H1 (cell line): ENCODE data around the gene PLCB2. TPM values are rescaled to one million over a fixed set of nuclear protein-coding genes. Genes with fewer than 3 reads are reported as not detected.
A peak's percentile ranks its signal among the peaks of the same experiment; 100 is the strongest.

Experiments used
- CTCF ChIA-PET: fragments of 300-600 bp; sonication (Branson Sonifier 250); formaldehyde crosslinking; loops from one replicate; lab custom pipeline; 2021; ENCODE audit not compliant: partially characterized antibody; lab: Charles Lee
- POLR2A ChIA-PET: fragments of 300-600 bp; sonication (Branson Sonifier 250); formaldehyde crosslinking; loops from one replicate; lab custom pipeline; 2021; ENCODE audit warnings: inconsistent platforms; ENCODE audit not compliant: partially characterized antibody; lab: Charles Lee
- DNase-seq, 2 experiments: peaks; one replicate each; pipeline versions ENCODE4 v3.0.0 to v3.0.0-alpha.2; 2010 to 2022; ENCODE audit warnings: low spot score in 2 of 2, low read depth in 1 of 2, mixed read lengths in 1 of 2
- FAIRE-seq: peaks from 2 replicates; lab custom pipeline; 2011; peaks lifted over from hg19 to GRCh38; lab: Jason Lieb, UNC
- H2AFZ ChIP-seq: 2 replicates; pipeline ENCODE4 v1.8.1; 2012; ENCODE audit warnings: low read length, inconsistent platforms
- H2AK5ac ChIP-seq: 2 replicates; pipeline ENCODE4 v1.6.1; 2013; ENCODE audit warnings: low read depth, low read length
- H2BK120ac ChIP-seq: replicated peaks from 2 replicates; pipeline ENCODE3; 2013; ENCODE audit warnings: low read depth, low read length, inconsistent platforms
- H2BK12ac ChIP-seq: 2 replicates; pipeline ENCODE4 v1.6.1; 2013; ENCODE audit warnings: low read depth, low read length
- H2BK15ac ChIP-seq: 2 replicates; pipeline ENCODE4 v1.6.1; 2013; ENCODE audit warnings: low read length
- H2BK20ac ChIP-seq: 2 replicates; pipeline ENCODE4 v1.6.1; 2013; ENCODE audit warnings: low read length
- H2BK5ac ChIP-seq: 2 replicates; pipeline ENCODE4 v1.6.1; 2013; ENCODE audit warnings: low read depth, low read length
- H3K14ac ChIP-seq: 2 replicates; pipeline ENCODE4 v1.6.1; 2013; ENCODE audit warnings: inconsistent platforms; ENCODE audit not compliant: insufficient read length
- H3K18ac ChIP-seq: 2 replicates; pipeline ENCODE4 v1.6.1; 2013; ENCODE audit warnings: low read length; ENCODE audit errors: extremely low read depth
- H3K23ac ChIP-seq: 2 replicates; pipeline ENCODE4 v1.6.1; 2013; ENCODE audit warnings: inconsistent platforms; ENCODE audit not compliant: insufficient read length
- H3K23me2 ChIP-seq: 2 replicates; pipeline ENCODE4 v1.6.1; 2013; ENCODE audit warnings: low read depth, low read length
- H3K27ac ChIP-seq: 2 replicates; pipeline ENCODE4 v1.6.1; 2011; ENCODE audit warnings: low read depth, low read length, inconsistent platforms
- H3K27me3 ChIP-seq, 4 experiments: replicated peaks in 1 of 4; 1 replicate in 1 of 4; 2 replicates in 3 of 4; pipeline versions ENCODE4 v1.6.1 to v1.8.1; 2011 to 2013; ENCODE audit warnings: low read length in 3 of 4, mild to moderate bottlenecking in 3 of 4, inconsistent platforms in 2 of 4, mixed read lengths in 2 of 4, moderate library complexity in 1 of 4; ENCODE audit not compliant: control insufficient read depth in 3 of 4, insufficient read depth in 3 of 4; ENCODE audit errors: extremely low read depth in 1 of 4
- H3K36me3 ChIP-seq, 4 experiments: 2 replicates each; pipeline versions ENCODE4 v1.6.1 to v1.8.1; 2011 to 2013; ENCODE audit warnings: mild to moderate bottlenecking in 4 of 4, low read length in 3 of 4, moderate library complexity in 2 of 4, control low read depth in 1 of 4, inconsistent platforms in 1 of 4; ENCODE audit not compliant: insufficient read depth in 4 of 4, control insufficient read depth in 2 of 4
- H3K4ac ChIP-seq: replicated peaks from 2 replicates; pipeline ENCODE3; 2013; ENCODE audit warnings: low read length, low read depth, mixed read lengths, inconsistent platforms; ENCODE audit not compliant: insufficient read length
- H3K4me1 ChIP-seq, 4 experiments: replicated peaks in 1 of 4; 1 replicate in 1 of 4; 2 replicates in 3 of 4; pipeline versions ENCODE4 v1.6.1 to v1.8.1; 2011 to 2013; ENCODE audit warnings: low read length in 3 of 4, inconsistent platforms in 2 of 4, mixed read lengths in 1 of 4; ENCODE audit not compliant: insufficient read depth in 4 of 4, control insufficient read depth in 3 of 4
- H3K4me2 ChIP-seq, 2 experiments: 2 replicates each; pipeline versions ENCODE4 v1.6.1 to v1.8.1; 2011 to 2013; ENCODE audit warnings: low read depth in 2 of 2, low read length in 2 of 2, control low read depth in 1 of 2, inconsistent platforms in 1 of 2, mild to moderate bottlenecking in 1 of 2; ENCODE audit not compliant: insufficient read depth in 1 of 2
- H3K4me3 ChIP-seq, 4 experiments: fragments of 200-600, 300-600 bp in 1 of 4; sonication (generic), shearing (Covaris generic), sonication (Bioruptor Twin) in 1 of 4; 2 replicates each; pipeline versions ENCODE4 v1.5.1 to v1.8.1; 2011 to 2016; ENCODE audit warnings: low read length in 4 of 4, low read depth in 3 of 4, control low read depth in 2 of 4, inconsistent platforms in 2 of 4, mild to moderate bottlenecking in 2 of 4, mixed read lengths in 1 of 4, moderate library complexity in 1 of 4; ENCODE audit not compliant: insufficient read depth in 2 of 4; ENCODE audit errors: extremely low read depth in 1 of 4
- H3K56ac ChIP-seq: replicated peaks from 2 replicates; pipeline ENCODE3; 2013; ENCODE audit warnings: low read depth, mild to moderate bottlenecking, mixed read lengths, low read length, inconsistent platforms; ENCODE audit not compliant: insufficient read length
- H3K79me1 ChIP-seq: 2 replicates; pipeline ENCODE4 v1.6.1; 2013; ENCODE audit warnings: low read depth, low read length, control low read depth
- H3K79me2 ChIP-seq, 2 experiments: 2 replicates each; pipeline versions ENCODE4 v1.6.1 to v1.8.1; 2012 to 2013; ENCODE audit warnings: low read length in 2 of 2, mild to moderate bottlenecking in 2 of 2, inconsistent platforms in 1 of 2; ENCODE audit not compliant: insufficient read depth in 2 of 2, control insufficient read depth in 1 of 2
- H3K9ac ChIP-seq, 4 experiments: replicated peaks in 1 of 4; 1 replicate in 1 of 4; 2 replicates in 3 of 4; pipeline versions ENCODE4 v1.6.1 to v1.8.1; 2011 to 2013; ENCODE audit warnings: low read depth in 3 of 4, low read length in 3 of 4, control low read depth in 2 of 4, mild to moderate bottlenecking in 2 of 4, moderate library complexity in 2 of 4, inconsistent platforms in 1 of 4; ENCODE audit errors: extremely low read depth in 1 of 4
- H3K9me3 ChIP-seq, 2 experiments: 2 replicates each; pipeline versions ENCODE4 v1.6.1 to v1.8.1; 2012 to 2013; ENCODE audit warnings: mild to moderate bottlenecking in 2 of 2, moderate library complexity in 2 of 2, control low read depth in 1 of 2, inconsistent platforms in 1 of 2, low read depth in 1 of 2, low read length in 1 of 2, mixed read lengths in 1 of 2; ENCODE audit not compliant: insufficient read depth in 2 of 2
- H4K20me1 ChIP-seq, 2 experiments: replicated peaks in 1 of 2; 2 replicates each; pipeline versions ENCODE3 to v1.8.1; 2011 to 2013; ENCODE audit warnings: inconsistent platforms in 2 of 2, low read length in 2 of 2, mild to moderate bottlenecking in 1 of 2; ENCODE audit not compliant: insufficient read depth in 2 of 2, control insufficient read depth in 1 of 2
- H4K5ac ChIP-seq: 2 replicates; pipeline ENCODE4 v1.6.1; 2013; ENCODE audit warnings: low read length, low read depth, mixed read lengths, inconsistent platforms; ENCODE audit not compliant: insufficient read length
- H4K8ac ChIP-seq: 2 replicates; pipeline ENCODE4 v1.8.0; 2013; ENCODE audit warnings: mild to moderate bottlenecking, moderate library complexity, low read length, inconsistent platforms; ENCODE audit not compliant: insufficient read depth; ENCODE audit errors: extremely low read depth
- H4K91ac ChIP-seq: replicated peaks from 2 replicates; pipeline ENCODE3; 2013; ENCODE audit warnings: low read length, mixed read lengths, inconsistent platforms; ENCODE audit not compliant: insufficient read length
- ATF2 ChIP-seq: IDR thresholded peaks from 2 replicates; pipeline ENCODE4 v1.6.1; 2012; ENCODE audit warnings: low read length, inconsistent platforms
- BACH1 ChIP-seq: IDR thresholded peaks from 2 replicates; pipeline ENCODE4 v1.6.1; 2012; ENCODE audit warnings: low read length, improper control_type of control experiment
- CREB1 ChIP-seq: IDR thresholded peaks from 2 replicates; pipeline ENCODE4 v1.6.1; 2012; ENCODE audit warnings: inconsistent platforms
- EP300 ChIP-seq, 2 experiments: IDR thresholded peaks; 1 replicate in 1 of 2; 2 replicates in 1 of 2; pipeline ENCODE4 v1.6.1; 2011 to 2012; ENCODE audit warnings: low read depth in 2 of 2, low read length in 2 of 2, mild to moderate bottlenecking in 2 of 2, borderline replicate concordance in 1 of 2, inconsistent platforms in 1 of 2, moderate library complexity in 1 of 2
- KDM5A ChIP-seq: fragments of 200-600 bp; IDR thresholded peaks from 2 replicates; pipeline ENCODE4 v1.7.1; 2012; ENCODE audit warnings: mild to moderate bottlenecking, low read length, inconsistent platforms, mixed read lengths
- SIRT6 ChIP-seq: IDR thresholded peaks from one replicate; pipeline ENCODE4 v1.7.1; 2012; ENCODE audit warnings: low read length, inconsistent platforms
- TAF1 ChIP-seq: IDR thresholded peaks from 2 replicates; pipeline ENCODE4 v1.6.1; 2011; ENCODE audit warnings: mild to moderate bottlenecking, low read depth, low read length
- ZNF274 ChIP-seq: IDR thresholded peaks from 2 replicates; pipeline ENCODE4 v1.7.0; 2012; ENCODE audit warnings: low read length, borderline replicate concordance; ENCODE audit errors: extremely low read depth
- WGBS, 2 experiments: shearing (Covaris generic) in 1 of 2; methylation state at CpG; one replicate each; pipeline versions ENCODE4 v1.1.6 to v1.1.7; 2013 to 2015; ENCODE audit warnings: low lambda C conversion rate in 2 of 2, mixed read lengths in 2 of 2, inconsistent platforms in 1 of 2, low coverage in 1 of 2, missing lambda C conversion rate in 1 of 2; ENCODE audit not compliant: insufficient replicate concordance in 2 of 2, insufficient coverage in 1 of 2, insufficient read length in 1 of 2; ENCODE audit errors: extremely low coverage in 1 of 2, missing lambda C conversion rate in 1 of 2; 5-methylcytosine and 5-hydroxymethylcytosine counted together
- polyA plus RNA-seq, 7 experiments: library from polyadenylated mRNA; depleted of rRNA in 3 of 7; stranded (reverse) in 5 of 7; unstranded in 2 of 7; fragments of >200 nt in 5 of 7; fragments of 200-250 nt in 2 of 7; gene quantifications; 1 replicate in 5 of 7; 2 replicates in 1 of 7; 4 replicates in 1 of 7; pipeline versions ENCODE4 v1.2.1 to v1.2.3, GENCODE V29; 2011 to 2013; ENCODE audit warnings: missing spikeins in 2 of 7, mixed read lengths in 2 of 7
- total RNA-seq: library from RNA; stranded (reverse); fragmentation: NEBNext Ultra II Directional; extraction: Animal tissue kit (Norgen Biotek cat#: 25700); gene quantifications from 2 replicates; pipeline ENCODE4 v1.2.1, GENCODE V29; 2021
- TF ChIP-seq, protein P1 (sequence below), 3 experiments: IDR thresholded peaks; 1 replicate in 2 of 3; 2 replicates in 1 of 3; pipeline versions ENCODE4 v1.5.1 to v1.6.1; 2011; ENCODE audit warnings: low read length in 3 of 3, mild to moderate bottlenecking in 3 of 3, inconsistent platforms in 2 of 3, low read depth in 1 of 3, moderate library complexity in 1 of 3; ENCODE audit not compliant: insufficient read depth in 1 of 3; ENCODE audit errors: control extremely low read depth in 1 of 3

Gene PLCB2
- total and polyA plus RNA-seq, 2 of the 8 experiments (the other 6 are each of a cell fraction or from before 2014, with no cell fraction given), result 7.2 to 8.4 TPM

DNA sequence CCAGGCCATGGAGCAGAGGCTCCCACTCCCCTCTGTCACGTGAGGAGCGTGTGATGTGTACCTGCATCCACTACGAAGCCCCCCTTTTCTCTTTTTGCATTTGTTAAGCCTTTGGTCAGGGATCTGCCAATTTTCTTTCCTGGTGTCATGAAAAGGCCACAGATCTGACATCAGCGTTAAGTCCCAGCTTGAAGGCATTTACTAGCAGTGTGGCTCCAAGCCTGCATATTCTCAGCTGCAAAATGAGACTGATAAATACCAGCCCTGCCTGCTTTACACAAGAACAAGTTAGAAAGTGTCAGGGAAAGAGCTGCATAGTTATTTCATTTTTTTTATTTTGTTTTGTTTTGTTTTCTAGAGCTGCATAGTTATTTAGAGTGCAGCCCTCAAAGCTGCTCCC, 22.6 kb downstream of the PLCB2 start:
- Histone ChIP-seq H3K27ac (no peak overlapping the region), H3K14ac (no peak overlapping the region), H2BK5ac (no peak overlapping the region; the same call in 1 of the 2 replicates), H4K91ac (no peak overlapping the region), H3K36me3 (peaks cover 0 to 15% (median 0%) of the 10 kb centered on the region in 4 experiments; a peak in 1 of 8 replicates), H4K20me1 (no peaks in the 10 kb centered on the region), H3K23me2 (peaks cover 22% of the 10 kb centered on the region; the same call in 1 of the 2 replicates), H3K9me3 (no peaks in the 10 kb centered on the region), H3K56ac (no peak overlapping the region), H3K4me2 (peak overlapping the region in 1 of 2 experiments; percentile 18; a peak in 1 of 4 replicates), H3K79me2 (no peaks in the 10 kb centered on the region), H3K9ac (no peak overlapping the region), H4K5ac (no peak overlapping the region), H2BK20ac (no peak overlapping the region), H3K27me3 (peaks cover 41 to 67% (median 56%) of the 10 kb centered on the region in 4 experiments), H4K8ac (no peak overlapping the region), H3K23ac (no peak overlapping the region), H3K18ac (no peak overlapping the region; the same call in 1 of the 2 replicates), H2BK120ac (no peak overlapping the region), H3K79me1 (no peaks in the 10 kb centered on the region; the same call in 1 of the 2 replicates), H3K4ac (no peak overlapping the region), H3K4me1 (peaks cover 17 to 43% (median 32%) of the 10 kb centered on the region in 4 experiments), H2AK5ac (peak overlapping the region; percentile 75; the same call in 1 of the 2 replicates), H2BK15ac (0 out of 2 replicates have a peak overlapping the region, but pooled peaks have one; percentile 1), H2AFZ (no peak overlapping the region), H2BK12ac (no peak overlapping the region), H3K4me3 (no peak overlapping the region)
- ChIA-PET CTCF (interaction anchor here (0.6 to 16.2 kb wide), 10 partner anchors 12 to 233 kb away, joined by 3 to 518 read pairs (median 4); partner anchors contain the start of genes CCDC9B, INAFM2, PAK6 and PLCB2), POLR2A (interaction anchor here (0.9 to 2.3 kb wide), 10 partner anchors 11 to 233 kb away, joined by 3 to 9 read pairs (median 6); partner anchors contain the start of genes INAFM2 and PLCB2)
- FAIRE-seq (peak; percentile 24), DNase-seq (no peak)
- WGBS, 2 experiments, result 50% methylated on average over 4 of the region's 4 CpGs; no CpG with 5 or more reads in 1 of the 2 experiments
- TF ChIP-seq BACH1 (no peak), CREB1 (no peak), SIRT6 (no peak), KDM5A (no peak), ATF2 (no peak), TAF1 (no peak), ZNF274 (no peak), EP300 (IDR thresholded peaks at IDR 0.05; ENCODE audit: borderline replicate concordance in 1 of 2, low read depth in 2 of 2, low read length in 2 of 2) (no peak)
- TF ChIP-seq, protein P1, sequence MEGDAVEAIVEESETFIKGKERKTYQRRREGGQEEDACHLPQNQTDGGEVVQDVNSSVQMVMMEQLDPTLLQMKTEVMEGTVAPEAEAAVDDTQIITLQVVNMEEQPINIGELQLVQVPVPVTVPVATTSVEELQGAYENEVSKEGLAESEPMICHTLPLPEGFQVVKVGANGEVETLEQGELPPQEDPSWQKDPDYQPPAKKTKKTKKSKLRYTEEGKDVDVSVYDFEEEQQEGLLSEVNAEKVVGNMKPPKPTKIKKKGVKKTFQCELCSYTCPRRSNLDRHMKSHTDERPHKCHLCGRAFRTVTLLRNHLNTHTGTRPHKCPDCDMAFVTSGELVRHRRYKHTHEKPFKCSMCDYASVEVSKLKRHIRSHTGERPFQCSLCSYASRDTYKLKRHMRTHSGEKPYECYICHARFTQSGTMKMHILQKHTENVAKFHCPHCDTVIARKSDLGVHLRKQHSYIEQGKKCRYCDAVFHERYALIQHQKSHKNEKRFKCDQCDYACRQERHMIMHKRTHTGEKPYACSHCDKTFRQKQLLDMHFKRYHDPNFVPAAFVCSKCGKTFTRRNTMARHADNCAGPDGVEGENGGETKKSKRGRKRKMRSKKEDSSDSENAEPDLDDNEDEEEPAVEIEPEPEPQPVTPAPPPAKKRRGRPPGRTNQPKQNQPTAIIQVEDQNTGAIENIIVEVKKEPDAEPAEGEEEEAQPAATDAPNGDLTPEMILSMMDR (IDR thresholded peaks at IDR 0.05; ENCODE audit: control extremely low read depth in 1 of 3, insufficient read depth in 1 of 3, low read depth in 1 of 3, low read length in 3 of 3), result no peak
